SW 1271 (cell line): Measurements from ENCODE around the gene PIGO.

Experiments
- DNase-seq, 2 experiments: peaks; one replicate each; lab custom pipeline; 2025; lab: John Stamatoyannopoulos, UW

PIGO gene

GRCh38 chr9:35071814-35072460, 24.5 kb downstream of the PIGO start:
- peak; percentile 46 to 64 for DNase-seq

DNA sequence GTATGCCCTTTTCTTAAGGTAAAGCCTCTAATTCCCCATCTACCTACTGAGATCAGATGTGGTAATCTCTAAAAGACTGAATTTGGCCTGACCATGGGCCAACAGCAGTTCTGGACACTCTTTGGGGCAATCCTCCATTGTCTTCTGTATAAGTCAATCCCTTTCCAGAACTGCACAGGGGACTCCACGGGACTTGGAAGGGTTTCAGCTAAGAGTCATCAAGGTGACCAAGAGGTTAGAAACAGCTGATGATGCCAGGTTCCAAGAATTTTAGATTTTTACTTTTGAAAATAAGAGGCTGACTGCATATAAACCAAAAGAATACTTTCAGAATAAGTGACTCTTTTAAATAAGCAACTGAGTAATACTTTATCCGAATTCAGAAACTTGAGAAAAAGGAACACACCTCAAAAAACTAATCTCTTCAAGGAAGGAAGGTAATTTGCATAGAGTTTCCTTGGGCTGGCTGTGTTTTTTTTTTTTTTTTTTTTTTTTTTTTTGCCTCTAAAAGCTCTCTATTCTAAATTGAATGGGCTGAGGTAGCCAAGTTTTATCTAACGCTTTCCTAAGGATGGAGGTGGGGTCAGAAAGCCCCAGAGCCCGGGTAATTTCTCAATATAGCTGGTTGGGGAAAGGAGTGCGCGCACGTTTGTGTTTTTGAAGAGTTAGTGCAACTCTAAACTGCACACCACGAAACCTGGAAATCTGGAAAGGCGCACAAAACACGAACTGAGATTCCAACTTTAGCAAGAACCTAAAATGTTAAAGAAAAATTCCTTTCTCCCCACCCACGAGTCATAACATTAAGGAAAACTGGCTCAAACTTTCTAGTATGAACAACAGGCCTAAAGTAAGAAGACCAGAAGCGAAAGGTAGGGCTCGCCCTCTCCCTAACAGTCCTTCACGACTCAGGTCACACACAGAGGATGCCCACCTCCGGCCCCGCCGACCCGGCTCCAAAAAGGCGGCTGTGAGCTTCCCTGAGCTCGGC, 25.3 kb downstream of the PIGO start:
- DNase-seq: no peak

DNA sequence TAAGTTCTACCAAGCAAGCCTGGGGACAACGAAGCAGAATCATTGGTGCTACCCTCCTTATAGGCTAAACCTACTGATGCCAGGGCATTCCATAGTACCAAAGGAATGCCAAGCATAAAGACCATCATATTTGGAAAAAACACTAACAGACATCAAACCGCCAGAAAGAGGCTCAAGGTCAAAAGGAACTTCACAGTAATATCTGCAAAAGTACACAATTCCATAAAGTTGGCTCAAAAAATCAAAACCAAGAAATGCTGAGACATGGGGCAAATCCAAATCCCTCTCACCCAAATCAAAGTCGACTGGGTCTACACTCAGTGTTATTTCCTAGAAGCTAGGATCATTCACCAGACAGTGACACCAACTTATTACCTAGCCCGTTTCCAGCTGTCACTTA, 27.4 kb downstream of the PIGO start:
- DNase-seq: no peak

DNA sequence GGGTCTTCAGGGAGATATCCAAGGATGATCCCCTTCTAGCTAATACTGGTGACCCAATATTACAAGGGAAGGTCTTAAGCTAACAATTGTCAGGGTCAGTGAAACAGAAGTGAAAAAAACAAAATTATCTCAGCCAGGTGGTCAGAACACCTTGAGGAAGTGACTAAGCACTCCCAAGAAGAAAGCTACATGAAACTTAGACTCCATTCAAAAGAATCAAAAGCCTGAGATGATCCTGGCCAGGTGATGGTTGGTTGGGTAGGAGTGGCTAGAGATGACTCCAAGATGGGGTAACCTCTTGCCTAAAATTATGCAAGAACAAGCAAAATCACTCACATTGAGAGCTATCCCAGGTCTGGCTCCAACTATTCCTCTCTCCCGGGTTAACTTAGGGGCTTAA, 29.3 kb downstream of the PIGO start:
- DNase-seq: no peak

DNA sequence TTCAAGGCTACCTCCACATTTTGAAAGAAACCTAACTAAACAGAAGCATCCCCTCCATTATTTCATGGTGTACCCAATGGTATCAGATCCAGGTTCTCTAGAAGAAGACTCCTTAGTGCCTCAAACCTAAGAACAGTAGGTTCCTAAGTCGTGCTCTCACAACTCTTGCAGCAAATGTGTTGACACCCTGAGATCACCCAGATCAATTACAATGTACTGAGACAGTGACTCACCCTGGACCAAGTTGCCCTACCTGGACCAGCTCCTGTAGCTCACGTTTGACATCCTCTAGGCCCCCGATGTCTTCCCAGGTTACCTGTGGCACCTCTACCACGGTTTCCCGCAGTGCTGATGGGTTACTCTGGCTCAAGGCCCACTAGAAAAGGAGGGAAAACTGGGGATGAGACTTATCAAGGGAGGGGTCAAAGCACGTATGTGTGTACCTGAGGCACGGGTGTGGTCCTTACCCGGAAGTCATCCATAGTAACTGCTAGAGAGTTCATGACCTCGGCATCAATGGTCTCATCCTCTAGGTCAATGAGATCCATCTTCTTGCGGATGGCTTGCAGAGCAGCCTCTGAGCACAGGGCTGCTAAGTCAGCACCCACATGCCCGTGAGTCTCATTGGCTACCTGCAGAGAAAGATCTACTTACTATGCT, 35.7 kb downstream of the PIGO start:
- no peak for DNase-seq

GRCh38 chr9:35059438-35059837, 37.0 kb downstream of the PIGO start:
- DNase-seq: no peak

DNA sequence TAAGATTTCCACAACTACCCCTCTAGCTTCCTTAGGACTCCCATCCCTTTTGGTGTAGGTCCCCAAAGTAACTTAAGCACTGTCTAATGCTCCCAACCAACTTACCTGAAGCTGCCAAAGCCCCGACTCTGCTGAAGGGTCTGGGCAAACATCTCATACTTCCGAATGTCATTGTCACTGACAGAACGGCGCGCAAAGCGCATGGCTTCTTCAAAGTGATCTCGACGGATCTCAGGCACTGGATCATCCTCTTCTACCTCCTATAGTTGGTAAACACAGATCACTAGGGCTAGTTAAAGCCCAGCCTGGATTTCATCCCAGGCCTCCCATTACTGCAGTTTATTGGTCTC, 39.1 kb downstream of the PIGO start:
- DNase-seq: no peak

GRCh38 chr9:35056571-35057270, 39.7 kb downstream of the PIGO start:
- DNase-seq: no peak

GRCh38 chr9:35054871-35055644, 41.3 kb downstream of the PIGO start:
- DNase-seq: no peak

DNA sequence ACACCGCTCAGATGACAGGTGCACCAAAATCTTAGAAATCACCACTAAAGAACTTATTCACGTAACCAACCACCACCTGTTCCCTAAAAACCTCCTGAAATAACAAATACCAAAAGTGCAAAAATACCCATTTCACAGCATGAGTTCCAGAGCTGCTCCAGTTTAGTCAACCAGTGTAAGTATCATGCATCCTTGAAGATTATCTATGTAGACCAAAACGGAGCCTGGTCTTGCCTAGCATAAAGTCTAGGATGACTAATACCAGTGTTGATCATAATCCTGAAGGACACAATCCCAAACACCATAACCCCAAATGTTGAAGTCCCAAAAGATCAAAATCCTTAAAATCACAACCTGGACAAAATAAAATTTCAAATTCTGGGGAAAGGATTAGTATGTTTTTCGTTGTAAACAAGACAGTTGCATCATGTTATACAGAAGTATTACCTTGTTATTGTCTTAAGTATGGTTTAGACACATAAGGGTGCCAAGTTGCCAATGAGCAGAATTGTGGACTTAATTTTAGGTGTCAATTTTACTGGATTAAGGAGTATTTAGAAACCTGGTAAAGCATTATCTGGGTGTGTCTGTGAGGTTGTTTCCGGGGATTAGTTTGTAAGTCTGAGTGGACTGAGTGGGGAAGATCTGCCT, 42.1 kb downstream of the PIGO start:
- no peak for DNase-seq

DNA sequence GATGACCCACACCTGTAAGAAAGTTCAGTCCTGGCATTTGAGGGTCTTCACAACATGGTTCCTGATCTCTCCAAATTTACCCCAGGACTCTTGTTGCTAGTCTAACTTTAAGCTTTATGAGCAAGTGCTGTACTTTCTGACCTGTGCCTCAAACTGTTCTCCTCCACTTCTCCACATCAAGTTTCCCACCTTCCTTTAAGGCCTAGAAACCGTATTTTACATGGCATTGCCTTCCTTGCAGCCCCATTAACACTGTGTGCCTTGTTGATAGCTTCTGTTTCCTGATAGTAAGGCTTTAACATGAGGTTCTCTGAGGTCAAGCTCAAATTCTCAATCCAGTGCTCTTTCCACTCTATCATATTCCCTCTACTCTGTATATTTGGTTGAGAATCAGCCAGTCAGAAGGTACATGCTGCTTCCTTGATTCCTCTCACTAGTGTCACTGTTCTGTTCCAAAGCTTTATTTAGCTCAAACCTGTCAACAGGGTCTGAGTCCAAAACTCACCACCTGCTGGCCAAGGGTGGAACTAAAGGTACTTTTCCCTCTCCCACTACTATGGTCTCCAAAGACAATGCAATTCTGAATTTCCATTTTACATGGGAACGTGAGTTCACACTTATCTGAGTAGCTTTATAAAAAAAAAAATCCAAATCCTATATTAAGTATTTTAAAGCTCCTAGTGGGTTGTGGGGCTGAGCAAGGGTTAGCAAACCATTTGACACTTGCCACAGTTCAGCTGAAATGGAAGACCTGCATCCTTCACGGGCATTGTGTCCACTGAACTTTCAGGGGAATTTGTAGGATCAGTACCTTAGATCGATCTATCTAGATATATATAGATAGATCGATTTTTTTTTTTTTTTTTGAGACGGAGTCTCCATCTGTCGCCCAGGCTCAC, 45.1 kb downstream of the PIGO start:
- peak in 1 of 2 experiments; percentile 46 for DNase-seq

- DNase-seq: no peak
Observed at GRCh38 chr9:35048511-35048910, 47.9 kb downstream of the PIGO start.

DNA sequence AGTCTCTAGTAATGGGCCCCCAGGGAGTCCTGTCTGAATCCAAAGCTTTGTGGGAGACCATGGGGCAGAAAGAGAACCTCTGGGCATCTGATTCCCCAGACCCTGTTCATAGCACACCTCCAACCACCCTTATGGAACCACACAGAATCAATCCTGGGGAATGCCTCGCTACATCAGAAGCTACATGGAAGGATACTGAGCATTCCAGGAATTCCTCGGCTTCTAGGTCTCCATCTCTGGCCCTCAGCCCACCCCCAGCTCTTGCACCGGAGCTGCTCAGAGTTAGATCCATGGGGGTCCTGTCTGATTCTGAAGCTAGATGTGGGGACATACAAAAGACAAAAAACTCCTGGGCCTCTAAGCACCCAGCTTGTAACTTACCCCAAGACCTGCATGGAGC, 52.3 kb downstream of the PIGO start:
- no peak for DNase-seq

- no peak for DNase-seq
Observed at GRCh38 chr9:35042891-35043545, 53.4 kb downstream of the PIGO start.

DNA sequence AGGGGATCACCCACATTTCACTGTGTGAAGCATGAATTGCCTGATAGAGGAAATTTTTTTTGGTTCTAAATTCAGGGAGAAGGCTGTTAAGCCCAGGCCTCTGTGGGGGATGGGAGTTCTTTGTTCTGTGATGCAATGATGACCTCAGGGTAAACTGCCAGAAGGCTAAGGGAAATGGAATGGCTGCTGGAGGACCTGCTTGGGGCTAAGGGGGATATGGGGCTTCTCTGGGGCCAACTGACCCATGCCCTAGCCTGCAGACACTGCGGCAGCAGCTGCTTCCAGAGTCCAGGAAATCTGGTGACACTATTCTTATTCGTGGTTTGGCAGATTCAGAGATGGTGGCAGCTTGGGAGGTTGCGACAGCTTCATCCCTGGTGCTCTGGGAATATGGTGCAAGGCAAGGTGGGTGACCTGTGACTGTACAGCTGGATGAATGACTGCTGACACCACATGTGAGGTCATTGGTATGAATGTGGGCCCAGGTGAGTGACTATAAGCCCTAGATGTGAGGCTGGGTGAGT, 54.2 kb downstream of the PIGO start:
- DNase-seq: no peak
